GM20431 (cell line): ENCODE results near the gene PRR7.
"Not testable (repeated sequence)": the region's sequence is repeated elsewhere in the genome, so short reads cannot be mapped to it uniquely, and the experiment has no call there.

Experiments used
- in situ Hi-C: fragments of 300-500 bp; cut with MseI, MboI; formaldehyde crosslinking; loops from one replicate; pipeline ENCODE4 v1.15.0; 2020; ENCODE audit warnings: low sequenced_read_pairs; ENCODE audit not compliant: unreplicated experiment

The PRR7 gene

DNA sequence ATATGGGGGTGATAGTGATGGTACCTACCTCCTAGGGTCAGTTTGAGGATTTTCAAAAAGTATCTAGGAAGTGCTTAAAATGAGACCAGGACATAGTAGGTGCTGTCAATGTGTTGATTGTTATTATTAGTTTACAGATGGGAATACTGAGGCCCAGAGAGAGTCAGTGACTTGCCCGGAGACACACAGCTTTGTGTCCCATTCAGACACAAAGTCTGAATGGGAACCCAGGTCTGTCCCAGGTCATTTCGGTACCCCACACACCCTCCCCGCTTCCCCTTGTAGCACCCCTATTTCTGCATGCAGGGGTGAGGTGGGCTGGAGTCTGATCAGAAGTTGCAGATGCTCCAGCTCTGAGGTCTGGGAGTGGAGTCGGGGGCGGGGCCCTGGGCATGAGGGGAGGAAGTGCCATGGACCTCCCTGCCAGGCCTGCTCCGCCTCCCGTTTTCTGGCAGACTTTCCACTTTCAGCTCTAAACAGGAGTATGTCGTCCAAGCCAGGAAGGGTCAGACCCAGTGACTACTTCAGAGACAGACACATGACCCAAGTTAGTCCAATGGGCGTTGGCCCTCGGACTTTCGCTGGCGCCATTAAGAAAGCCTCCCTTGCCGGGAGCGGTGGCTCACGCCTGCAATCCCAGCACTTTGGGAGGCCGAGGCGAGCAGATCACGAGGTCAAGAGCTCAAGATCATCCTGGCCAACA, 30.1 kb downstream of the PRR7 start:
- in situ Hi-C loops, result no loop called here

DNA sequence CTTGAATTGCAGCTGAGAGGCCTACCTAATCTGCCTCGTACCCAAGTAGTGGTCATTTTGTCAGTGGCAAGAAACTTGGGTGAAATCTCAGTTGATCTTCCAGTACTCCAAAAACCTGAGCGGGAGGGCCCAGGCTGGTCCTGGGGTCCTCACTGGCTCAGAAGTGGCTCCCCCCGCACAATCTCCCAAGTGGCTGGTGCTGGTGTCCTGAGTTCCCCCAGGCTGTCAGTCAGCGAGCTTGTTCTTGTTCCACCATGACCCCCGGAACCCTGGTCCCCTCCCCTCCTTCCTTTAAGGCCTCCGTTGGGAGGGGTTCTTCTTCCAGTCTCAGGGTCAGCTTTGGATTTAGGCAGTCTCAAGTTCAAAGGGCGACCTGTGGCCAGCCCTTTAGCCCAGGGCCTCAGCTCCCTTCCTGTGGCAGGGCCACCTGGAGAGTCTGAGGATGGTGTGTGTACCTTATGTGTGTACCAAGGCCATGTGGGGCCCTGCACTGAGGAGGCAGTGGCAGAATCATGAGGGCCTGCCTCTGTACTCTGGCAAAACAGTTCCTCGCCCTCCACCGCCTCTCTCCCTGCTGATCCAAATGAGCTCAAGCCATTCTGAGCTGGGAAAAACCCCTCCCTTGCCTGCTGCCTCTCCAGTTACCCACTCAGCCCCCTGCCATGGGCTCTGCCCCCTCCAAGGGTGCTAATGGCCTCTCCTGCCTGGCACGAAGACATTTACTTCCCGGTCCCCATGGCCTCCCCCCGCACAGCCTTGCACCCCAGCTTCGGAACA, 31.3 kb downstream of the PRR7 start:
- in situ Hi-C loops, result no loop called here

DNA sequence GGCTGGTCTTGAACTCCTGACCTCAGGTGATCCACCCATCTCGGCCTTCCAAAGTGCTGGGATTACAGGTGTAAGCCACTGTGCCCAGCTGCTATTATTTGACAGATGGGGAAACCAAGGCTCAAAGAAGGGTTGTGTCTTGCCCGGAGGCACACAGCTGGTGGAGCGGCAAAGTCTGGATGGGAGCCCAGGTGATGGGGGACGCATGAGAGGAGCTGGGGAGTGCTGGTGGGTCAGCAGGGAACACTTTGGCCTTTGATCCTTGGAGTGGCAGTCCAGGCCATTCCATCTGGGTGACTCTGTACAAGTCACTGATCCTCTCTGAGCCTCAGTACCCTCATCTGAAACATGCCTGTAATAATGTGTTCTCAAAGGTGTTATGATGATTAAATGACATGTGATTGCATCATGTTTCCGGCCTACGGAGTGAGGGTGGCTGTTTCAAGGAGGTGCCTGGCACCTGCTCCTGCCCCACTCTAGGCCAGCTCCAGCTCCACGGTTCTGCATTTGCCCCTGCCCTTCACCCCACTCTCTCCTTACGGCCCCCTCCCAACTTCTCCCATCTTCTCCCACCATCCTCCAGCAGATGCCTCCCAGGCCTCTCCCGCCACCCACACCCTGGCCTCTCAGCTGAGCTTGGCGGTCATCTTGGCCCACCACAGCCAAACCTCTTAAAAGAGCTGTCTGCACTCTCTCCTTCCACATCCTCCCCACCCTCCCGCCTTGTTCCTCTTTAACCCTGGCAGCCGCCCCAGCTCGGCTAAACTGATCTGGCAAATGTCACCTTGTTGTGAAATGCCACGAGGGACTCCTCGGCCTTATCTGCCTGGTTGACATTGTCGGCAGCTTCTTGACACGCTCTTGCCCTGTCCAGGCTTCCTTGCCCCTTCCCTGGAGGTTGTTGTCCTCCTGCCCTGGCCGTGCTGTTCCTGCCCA, 32.4 kb downstream of the PRR7 start:
- in situ Hi-C loops, result no loop called here

DNA sequence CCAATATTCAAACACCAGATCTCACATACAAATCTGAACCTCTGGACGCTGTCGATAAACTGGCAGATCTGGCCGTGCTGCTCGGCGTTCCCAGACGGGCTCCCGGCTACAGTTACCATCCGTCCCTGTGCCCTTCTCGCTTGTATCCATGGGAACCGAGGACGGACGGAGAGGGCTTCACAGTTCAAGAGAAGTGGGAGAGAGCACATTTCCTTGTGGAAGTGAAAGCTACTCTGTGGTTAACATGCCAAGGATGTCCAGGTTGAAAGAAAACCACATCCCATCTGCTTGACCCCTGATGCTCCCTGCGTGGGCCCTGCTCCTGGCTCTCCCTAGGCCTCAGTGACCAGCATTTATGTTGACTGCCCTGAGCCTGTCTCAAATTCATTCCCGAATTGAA, 33.2 kb downstream of the PRR7 start:
- in situ Hi-C loops, result no loop called here

DNA sequence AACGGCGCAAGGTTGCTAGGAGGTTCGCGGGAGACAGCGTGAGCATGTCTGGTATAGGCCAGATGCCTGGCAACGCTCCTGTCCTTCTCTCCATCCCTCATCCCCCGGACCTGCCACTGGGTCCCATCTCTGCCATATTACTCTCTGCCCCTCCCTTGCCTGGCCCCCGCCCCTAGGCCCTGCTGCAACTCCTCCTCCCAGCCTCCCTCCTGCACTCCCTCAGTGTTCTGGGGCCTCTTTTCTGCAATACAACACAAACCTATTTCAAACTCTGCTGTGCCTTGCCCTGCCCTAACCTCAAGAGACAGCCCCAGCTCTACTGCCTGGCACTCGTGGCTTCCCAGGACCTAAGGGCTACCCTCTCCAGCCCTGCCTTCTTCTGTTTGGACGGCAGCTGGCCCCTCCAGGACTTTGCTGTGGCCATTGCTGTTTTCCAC, 35.8 kb downstream of the PRR7 start:
- in situ Hi-C loops, result no loop called here

DNA sequence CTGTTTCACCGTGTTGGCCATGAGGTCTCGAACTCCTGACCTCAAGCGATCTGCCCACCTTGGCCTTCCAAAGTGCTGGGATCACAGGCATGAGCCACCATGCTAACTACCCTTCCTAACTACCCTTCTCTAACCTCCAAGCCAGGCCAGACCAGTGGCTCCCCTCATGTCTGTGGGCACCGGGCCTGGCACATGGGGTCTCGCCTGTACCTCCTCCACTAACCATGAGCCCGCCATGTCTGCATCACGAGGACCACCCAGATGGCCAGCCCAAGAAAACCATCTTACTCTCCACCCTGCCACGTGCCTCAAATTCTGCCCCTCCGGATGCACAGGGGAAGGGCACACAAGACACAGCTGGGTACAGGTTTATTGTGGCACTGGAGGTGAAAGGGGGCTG, 36.4 kb downstream of the PRR7 start:
- in situ Hi-C loops, result no loop called here

DNA sequence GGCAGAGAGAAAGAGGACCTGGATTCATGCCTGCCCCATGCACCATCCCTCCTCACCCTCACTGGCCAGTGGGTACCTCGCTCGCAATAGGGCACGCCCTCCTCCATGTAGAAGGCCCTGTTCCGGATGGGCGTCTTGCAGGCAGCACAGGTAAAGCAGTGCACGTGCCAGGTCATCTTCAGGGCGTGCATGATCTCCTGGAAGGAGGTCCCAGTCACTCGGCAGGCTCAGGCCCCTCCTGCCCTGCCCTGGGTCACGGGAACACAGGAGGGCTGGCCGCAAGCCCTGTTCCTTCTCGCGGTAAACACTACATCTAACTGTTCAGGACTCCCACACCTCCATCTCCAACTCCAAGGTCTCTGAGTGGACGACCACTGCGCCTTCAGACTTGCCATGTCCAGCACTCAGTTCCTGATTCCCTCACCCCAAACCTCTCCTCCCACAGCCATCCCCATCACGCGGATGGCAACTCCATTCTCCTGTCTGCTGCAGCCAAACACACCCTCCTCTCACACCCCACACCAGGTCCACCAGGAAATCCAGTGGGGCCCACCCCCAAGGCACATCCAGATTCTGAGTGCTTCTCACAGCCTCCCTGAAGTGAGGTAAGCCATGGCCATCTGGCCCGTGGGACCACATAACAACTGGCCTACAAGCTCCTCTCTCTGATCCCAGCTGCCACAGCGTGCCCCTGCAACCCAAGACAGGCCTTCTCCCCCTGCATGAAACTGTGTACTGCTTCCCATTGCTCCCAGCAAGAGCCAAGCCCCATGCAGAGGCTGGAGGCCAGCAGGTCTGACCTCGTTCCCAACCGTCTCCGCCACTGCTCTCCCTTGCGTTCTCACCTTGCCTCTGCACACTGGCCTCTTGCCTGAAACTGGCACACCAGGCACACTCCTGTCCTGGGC, 37.6 kb downstream of the PRR7 start:
- in situ Hi-C loops, result no loop called here

DNA sequence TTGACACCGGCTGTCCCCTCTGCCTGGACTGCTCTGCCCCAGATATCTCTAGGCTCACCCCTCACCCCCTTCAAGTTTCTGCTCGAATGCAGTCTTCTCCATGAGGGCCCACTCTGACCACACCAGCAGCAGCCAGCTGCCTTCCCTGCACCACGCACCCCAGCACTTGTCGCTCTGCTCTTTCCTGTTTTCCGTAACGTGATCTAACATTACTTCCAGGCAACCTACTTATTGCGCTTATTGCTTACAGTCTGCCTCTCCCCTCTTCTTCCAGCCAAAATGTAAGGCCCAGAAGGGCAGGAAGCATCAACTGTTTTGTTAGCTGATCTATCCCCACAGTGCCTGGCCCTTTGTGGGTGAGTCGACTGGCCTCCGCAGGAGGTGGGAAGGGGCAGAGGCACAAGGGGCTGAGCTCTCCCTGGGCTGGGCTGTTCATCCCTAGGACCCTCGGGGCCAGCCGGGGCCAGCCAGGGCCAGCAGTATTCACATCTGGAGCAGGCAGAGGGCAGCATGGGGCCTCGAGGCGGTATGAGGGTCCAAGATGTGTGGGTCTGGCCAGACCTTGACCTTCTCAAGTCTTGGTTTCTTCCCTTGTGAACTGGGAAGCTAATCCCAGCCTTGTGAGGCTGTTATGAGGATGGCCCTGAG, 38.4 kb downstream of the PRR7 start:
- in situ Hi-C loops, result no loop called here

DNA sequence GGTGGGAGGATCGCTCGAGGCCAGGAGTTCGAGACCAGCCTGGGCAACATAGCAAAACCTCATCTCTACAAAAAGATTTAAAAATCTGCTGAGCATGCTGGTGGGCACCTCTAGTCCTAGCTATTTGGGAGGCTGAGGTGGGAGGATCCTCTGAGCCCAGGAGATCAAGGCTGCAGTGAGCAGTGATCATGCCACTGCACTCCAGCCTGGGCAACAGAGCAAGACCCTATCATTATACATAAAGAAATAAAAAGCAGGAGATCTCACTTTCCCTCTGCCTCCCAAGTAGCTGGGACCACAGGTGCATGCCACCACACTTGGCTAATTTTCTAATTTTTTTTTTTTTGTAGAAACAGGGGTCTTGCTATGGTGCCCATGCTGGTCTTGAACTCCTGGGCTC, 39.1 kb downstream of the PRR7 start:
- in situ Hi-C loops, result not testable (repeated sequence)

DNA sequence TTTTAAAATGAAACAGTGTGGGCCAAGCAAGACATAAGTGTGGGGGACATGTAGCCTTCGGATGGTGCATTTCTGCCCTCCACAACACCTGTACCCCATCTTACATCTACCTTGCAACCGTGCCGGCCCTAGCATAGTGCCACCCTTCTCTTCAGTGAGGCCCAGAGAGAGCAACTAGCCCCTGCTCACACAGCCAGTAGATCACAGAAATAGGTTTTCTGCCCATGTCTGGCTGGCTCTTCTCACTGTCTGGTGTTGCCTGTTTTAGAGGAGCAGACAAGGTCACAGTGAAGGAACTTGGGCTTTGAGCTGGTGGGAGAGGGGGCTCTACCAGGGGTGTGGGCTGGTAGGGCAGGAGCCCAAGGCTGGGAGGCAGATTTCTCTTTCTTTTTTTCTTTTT, 39.6 kb downstream of the PRR7 start:
- in situ Hi-C loops, result no loop called here

DNA sequence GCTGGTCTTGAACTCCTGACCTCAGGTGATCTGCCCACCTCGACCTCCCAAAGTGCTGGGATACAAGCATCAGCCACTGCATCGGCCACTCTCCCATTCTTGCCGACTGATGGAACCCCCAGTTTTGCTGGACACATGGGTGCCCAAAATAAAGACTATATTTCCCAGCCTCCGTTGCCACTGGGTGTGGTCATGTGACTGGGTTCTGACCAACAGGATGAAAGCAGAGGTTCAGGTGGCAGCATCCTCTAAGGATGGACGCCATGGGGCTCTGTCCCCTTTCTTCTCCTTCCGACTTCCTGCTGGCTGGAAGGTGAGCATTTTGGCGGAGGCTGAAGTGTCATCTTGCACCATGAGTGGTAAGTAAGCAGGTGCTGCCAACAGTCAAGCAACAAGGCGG, 40.5 kb downstream of the PRR7 start:
- in situ Hi-C loops, result no loop called here

DNA sequence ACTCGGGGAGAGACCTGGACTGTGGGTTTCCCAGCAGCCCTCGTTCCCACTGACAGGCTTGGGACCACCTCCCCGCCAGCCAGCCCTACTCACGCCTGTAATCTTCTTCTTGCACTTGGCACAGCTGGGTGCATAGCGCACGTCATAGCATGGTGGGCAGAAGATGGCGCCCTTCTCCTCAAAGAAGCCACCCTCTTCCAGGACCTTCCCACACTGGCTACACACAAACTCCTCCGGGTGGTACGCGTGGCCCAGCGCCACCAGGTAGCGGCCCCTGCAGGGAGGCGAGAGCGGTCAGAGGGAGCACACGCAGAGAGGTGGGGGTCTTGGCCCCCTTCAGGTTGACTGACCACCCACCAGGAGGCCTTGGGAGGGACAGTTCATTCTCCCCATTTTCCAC, 41.4 kb downstream of the PRR7 start:
- in situ Hi-C loops, result no loop called here

DNA sequence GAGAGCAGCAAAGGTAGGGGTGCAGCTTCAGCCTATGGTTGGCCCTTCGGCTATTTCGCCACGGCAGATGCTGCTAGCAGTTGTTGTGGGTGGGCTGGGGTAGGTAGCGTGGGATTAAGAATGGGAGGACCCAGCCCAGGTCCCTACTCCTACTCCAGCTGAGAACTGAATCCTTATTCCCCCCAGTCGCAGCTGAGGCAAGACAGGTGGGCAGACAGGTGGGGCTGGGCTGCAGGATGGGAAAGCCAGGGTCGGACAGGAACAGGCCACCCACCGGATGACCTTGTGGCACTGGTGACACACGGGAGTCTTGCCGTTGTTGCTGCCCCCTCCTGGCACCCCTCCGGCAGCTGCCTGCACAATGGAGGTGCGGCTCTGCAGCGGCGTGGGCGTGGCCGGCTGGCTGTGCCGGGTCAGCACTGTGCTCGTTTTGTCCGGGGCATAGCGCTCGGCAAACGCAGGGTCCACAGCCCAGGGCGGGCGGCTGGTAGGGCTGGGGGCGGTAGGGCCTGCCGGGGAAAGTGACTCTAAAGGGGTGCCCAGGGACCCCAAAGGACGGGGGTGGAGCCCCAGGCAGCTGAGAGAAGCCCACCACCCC, 42.6 kb downstream of the PRR7 start:
- in situ Hi-C loops, result no loop called here

DNA sequence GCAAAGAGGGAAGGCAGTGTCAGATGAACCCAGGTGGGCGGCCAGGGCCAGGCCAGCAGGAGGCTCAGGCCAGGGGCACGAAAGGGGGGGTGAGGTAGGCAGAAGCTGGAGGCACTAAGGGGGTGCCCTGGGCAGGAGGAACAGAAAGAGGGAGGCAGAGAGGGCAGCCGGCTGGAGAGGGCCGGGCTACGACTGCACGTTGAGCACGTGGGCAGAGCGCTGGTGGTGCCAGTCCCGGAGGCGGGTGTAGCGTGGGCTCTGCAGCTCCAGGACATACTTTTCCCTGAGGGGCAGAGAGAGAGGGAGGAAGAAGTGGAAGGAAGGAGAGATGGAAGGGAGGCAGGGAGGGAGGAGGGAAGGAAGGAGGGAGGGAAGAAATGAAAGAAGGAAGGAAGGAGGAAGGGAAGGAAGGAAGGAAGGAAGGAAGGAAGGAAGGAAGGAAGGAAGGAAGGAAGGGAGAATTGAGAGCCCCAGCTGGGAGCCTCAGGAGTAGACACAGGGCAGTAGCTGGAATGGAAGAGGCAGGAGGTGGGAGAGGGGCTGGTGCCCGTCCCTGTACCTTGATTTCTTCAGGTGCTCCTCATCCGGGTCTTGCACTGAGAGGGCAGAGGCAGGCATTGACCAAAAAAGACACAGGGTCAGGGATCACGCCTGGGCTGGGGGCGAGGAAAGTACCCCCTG, 43.8 kb downstream of the PRR7 start:
- in situ Hi-C loops, result no loop called here

DNA sequence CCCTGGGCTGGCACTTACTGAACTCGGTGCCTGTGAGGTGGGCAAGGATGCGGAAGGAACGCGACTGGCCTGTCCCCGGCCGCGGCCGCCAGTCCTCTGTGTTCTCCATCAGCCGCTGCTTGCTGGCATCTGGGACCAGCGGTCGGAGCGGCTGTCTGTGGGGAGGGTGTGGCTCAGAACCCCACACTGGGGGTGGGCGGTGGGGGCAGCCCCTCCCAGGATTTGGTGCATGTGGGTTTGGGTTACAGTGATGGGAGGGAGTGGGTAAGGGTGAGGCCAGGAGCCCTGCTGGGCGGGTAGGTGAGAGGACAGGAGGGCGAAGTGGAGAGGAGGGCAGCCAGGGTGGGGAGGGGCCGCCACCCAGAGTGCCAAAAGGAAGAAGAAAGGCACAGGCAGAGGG, 44.4 kb downstream of the PRR7 start:
- in situ Hi-C loops, result no loop called here

DNA sequence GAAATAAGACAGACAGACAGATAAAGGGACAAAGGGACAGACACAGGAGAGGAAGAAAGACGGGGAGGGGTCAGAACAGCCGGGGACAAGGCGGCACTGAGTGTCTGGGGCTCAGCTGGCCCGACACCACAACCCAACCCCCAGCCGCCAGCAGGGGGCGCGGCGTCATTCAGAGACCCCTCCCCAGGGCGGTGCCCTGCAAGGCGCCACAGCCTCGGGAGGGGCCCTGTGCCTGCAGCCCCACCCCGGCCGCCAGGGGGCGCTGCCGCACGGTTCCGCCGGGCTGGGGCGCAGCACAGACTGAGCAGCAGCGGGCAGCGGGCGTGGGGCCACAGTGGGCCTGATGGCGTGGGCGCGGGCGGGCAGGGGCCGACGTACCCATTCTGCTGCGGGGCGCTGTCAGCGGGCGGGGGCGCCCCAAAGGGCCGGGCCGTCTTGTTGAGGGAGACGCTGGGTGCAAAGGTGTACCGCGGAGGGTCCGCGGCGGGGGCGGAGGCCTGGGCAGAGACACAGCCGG, 44.9 kb downstream of the PRR7 start:
- in situ Hi-C loops, result no loop called here

DNA sequence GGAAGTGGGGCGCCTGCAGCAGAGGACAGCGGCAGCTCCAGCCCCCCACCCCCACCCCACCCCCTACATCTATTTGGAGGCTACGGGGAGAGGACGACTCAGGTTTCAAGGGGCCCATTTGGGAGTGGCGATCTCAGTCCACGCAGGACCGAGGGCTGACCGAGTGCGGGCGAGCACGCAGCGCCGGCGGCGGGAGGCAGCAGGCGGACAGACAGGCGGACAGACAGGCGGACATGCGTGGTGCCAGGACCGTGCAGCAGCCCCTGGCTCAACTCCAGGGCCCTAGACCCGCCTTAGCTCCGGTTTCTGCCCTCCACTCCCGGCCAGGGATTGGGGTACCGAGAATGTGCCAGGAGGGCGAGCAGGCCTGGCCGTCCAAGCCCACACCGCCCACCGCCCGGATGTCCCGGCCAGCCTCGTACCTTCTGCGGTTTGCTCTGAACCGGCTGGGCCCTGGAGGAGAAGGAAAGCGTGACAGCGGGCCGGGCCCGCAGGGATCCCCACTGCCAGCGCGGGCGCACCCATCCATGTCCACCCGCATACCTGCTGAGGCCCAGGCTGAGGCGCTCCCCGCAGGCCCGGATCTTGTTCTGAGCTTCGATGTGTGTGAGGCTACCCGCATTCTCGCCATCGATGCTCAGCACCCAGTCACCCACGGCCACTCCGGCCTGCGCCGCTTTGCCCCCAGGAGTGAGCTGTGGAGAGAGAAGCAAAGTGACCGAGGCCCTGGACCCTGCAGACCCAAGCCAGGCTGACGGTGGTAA, 45.6 kb downstream of the PRR7 start:
- in situ Hi-C loops, result no loop called here
